ENCODE data around the gene CRYBG1. TPM values are rescaled to one million over a fixed set of nuclear protein-coding genes. Genes with fewer than 3 reads are reported as not detected.

CRYBG1 gene
- total RNA-seq, 1 donor from 2014 or later: 24.9 TPM

GRCh38 chr6:106620931-106621672, 260.6 kb downstream of the CRYBG1 start:
- no peaks in the 10 kb centered on the region for H3K27me3 ChIP-seq
- no peaks in the 10 kb centered on the region for H3K36me3 ChIP-seq
- intact Hi-C loops (cut with DNase I): no loop called here
- H3K4me1 ChIP-seq: no peaks in the 10 kb centered on the region
- DNase-seq: no peak
- H3K27ac ChIP-seq: no peak overlapping the region
- no peak for TF ChIP-seq CTCF (IDR thresholded peaks at IDR 0.05)
- no peak for ATAC-seq
- H3K4me3 ChIP-seq: no peak overlapping the region
- H3K9me3 ChIP-seq: no peaks in the 10 kb centered on the region

Other genes starting within 250 kb of the CRYBG1 start
- gene ATG5, start 35.0 kb upstream of the CRYBG1 start, total RNA-seq: 34.4 TPM

Measured in upper lobe of right lung (tissue), 1 donor.